Measurements from ENCODE around the gene CLIP2.

The CLIP2 gene

DNA sequence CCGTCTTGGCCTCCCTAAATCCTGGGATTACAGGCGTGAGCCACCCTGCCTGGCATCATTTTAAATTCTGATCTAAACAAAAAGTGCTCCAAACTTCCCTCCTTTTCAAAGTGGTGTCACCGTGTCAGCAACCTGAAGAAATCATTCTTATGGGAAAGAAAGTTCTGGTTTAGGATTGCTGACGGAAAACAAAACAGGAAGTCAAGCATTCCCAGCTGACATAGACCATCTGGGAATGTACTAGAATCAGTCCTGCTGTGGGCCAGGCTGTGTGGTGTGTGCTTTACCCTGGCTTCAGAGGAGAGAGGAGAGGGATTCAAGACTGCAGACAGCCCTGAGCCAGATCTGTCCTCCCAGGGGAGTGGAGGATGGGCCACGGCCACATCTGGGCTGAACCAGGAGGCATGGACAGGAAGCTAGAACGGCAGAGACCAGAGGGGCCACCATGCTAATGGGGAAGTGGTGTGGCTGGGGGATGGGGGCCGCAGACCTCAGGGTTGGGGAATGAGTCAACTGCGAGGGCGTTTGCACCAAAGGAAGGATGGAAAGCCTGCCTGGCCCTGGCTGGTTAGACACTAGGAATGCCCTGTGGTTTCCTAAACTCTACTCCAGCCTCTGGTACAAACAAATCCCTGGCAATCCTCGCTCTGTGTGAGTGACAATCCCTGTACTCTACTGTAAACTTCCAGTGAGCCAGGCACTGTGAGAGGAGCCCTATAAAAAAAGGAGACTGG is 16.7 kb upstream of the CLIP2 start:
- no peak for DNase-seq

DNA sequence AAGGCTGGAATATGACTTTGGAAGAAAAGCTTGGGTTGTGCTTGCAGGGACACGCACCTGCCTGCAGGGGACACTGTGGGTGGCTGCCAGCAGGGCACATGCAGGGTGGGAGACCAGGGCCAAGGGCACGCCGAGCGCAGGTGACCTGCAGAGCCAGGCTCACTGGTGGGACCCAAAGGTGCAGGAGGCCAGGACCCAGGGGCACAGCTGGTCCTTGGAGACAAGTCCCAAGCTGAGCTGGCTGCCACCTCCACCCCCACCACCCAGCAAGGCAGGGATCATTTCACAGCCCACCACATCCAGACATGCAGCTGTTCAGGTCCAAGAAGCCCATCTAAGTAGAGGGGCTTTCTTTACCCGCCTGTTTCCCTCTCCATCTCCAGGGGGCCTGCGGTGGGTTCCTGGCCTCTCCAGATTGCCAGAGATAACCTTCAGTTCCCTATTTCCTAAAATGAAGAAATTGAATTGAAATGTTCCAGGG is 13.8 kb upstream of the CLIP2 start:
- DNase-seq: no peak

DNA sequence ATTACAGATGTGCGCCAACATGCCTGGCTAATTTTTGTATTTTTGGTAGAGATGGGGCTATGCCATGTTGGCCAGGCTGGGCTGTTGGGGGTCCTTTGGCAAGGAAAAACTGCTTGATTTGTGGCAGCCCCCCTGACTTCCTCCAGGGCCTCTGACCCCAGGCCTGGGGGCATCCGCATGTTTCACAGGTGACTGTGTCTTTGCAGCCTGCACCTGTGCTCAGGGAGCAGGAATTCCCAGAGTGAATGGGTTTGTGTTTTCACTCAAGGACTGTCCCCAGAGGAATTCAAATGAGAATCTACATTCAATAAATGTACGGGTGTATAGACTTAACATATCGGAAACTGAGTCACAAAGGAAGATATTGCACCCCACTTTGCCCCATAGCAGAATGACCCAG is 11.6 kb upstream of the CLIP2 start:
- no peak for DNase-seq

DNA sequence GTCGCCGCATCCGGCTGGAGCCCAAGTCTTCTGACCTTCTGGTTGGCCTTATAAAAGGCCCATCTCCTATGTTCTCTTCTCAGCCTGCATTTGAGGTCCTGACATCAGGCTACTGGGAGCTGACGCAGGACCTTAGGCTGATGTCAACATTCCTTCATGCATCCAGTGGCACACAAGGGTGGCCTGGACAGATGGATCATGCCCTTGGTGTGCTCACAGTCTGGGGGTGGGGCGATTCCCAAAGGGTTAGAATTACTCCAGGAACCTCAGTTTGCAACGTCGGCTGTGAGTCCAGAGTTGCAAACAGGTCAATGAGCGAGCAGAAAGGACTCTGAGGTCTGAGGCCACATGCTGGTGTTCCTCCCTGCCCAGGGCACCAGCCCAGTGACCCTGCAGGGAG is 8.2 kb upstream of the CLIP2 start:
- no peak for DNase-seq

DNA sequence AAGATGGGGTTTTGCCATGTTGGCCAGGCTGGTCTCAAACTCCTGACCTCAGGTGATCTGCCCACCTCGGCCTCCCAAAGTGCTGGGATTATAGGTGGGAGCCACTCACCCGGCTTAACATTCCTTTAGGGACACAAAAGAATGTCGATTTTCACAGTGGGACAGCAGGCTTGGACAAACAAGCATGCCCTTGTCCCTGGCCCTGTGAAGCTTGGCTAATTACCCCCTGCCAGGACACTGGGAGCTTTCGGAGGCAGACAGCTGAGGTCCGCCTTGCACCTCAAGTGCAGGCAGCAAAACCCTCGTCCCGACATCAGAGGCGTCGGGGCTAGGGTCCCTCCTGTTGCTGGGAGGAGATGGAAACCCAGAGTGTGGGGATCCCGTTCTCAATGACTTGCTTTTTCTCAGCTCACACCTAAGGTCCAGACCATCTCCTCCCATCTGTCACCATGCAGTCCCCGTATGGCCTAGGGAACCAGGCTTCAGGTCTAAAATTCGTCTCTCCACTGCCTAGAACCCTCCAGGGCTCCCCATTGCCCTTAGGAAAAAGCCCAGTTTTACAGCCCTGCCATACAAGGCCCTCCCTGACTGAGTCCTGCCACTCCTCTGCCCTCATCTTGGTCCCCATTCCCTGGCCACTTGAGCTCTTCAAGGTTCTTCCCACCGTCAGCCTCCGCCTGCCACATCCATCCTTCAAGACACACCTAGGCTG is 6.3 kb upstream of the CLIP2 start:
- DNase-seq: no peak

DNA sequence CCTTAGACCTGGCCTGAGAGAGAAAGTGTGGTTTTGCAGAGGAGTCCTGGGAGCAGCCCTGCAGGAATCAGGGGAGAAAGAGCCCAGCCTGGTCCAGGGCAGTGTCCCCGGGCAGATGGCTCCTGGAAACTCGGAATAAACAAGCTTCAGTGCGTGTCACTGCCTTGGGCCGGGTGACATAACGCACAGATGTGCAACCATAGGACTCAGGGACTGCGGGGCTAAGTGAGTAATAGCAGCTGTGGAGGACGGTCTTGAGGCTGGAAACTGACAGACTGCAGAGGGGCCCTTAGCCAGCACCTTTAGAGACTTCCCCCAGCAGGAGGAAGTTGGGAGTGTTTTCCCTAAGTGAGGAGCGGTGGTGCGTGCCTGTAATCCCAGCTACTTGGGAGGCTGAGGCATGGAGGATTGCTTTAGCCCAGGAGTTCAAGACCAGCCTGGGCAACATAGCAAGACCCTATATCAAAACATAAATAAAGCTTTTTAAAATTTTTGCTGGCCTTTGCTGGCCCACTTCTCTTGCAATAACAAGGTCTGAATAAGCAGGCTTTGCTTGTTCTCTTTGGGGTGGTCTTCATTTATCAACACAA is 5.3 kb upstream of the CLIP2 start:
- no peak for DNase-seq

DNA sequence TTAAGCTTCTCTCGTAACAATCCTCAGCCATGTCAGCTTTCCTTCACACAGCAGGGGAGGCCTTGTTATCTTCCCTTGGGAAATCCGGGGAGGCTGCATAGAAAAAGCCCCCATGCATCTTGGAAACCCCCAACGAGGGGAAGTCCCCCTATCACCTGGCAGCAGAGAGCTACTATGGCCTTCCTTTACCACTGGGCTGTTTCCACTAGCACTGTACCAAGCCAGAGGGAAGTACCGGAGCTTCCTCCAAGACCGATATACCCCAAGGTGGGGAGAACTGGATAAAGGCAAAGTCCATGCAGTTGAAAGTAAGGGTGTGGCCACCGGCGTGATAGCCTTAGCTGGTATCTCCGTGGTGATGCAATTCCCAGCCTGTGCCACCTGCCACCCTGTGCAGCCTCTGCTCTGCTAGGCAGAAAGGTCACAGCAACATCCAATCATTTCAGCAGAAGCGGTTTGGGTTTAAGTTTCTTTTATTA is 4.4 kb upstream of the CLIP2 start:
- DNase-seq: no peak

DNA sequence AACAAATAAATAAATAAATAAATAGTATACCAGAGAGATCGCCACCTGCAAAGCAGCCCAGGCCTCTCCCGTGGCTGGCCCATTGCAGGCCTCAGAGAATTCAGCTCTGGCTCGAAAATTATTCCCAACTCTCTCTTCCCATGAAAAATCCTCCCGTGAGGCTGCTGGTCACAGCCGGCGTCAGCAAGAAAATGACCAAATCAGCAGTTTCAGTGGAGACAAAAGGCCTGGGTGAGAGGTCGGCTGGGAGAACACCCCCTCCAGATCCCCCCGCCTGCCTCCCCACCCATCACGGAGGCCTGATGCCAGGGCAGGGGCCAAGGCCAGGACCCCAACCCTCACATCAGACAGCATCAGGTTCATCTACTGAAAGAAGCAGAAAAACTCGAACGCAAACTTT is 3.1 kb upstream of the CLIP2 start:
- DNase-seq: no peak

DNA sequence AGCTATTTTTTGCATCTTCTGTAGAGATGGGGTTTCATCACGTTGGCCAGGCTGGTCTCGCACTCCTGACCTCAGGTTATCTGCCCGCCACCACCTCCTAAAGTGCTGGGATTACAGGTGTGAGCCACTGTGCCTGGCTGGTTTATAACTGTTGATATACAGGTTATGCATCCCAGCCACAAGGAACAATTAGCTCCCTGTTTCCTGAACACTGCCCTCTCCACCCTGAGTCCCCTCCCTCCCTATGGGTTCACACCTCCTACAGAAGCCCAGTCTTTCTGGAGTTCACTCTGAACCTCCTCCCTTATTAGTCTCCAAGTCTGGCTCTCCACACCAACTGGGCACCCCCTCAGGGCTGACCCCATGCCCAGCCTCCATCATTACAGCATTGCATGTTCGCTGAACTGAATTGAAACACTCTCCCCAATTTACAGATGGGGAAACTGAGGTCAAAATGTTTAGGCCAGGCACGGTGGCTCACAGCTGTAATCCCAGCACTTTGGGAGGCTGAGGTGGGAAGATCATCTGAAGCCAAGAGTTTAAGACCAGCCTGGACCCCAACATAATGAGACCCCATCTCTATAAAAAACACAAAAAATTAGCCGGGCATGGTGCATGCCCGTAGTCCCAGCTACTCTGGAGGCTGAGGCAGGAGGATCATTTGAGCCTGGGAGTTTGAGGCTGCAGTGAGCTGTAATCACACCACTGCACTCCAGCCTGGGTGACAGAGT is 1.7 kb upstream of the CLIP2 start:
- no peak for DNase-seq

DNA sequence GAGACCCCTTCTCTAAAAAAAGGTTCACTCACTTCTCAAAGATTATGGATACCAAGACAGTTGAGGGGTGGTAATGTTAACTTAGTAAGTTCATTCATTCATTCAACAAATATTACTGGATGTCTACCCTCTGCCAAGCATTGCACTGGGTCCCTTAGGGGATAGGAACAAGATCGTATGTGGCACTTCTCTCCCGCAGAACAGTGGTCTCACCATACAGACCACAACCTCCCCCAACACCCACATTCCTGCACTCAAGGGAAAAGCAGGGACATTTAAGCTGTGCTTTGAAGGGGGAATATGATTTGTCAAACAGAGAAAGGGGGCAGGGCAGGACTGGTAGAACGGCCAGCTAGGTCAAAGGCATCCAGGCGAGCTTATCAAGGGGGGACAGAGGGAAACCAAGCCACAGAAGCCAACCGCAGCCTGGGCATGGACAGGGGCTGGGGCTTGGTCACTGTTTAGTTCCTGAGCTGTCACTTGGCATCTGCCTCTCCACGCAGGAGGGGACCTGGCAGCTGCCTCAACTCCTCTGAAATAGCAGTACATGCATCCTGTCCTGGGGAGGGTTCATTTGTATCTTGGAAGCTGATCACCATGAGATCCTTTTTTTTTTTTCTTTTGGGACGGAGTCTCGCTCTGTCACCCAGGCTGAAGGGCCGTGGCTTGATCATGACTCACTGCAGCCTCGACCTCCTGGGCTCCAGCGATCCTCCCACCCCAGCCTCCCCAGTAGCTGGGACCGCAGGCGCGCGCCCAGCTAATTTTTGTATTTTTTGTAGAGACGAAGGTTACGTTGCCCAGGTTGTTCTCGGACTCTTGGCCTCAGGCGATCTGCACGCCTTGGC is 949 bp upstream of the CLIP2 start:
- DNase-seq: no peak

DNA sequence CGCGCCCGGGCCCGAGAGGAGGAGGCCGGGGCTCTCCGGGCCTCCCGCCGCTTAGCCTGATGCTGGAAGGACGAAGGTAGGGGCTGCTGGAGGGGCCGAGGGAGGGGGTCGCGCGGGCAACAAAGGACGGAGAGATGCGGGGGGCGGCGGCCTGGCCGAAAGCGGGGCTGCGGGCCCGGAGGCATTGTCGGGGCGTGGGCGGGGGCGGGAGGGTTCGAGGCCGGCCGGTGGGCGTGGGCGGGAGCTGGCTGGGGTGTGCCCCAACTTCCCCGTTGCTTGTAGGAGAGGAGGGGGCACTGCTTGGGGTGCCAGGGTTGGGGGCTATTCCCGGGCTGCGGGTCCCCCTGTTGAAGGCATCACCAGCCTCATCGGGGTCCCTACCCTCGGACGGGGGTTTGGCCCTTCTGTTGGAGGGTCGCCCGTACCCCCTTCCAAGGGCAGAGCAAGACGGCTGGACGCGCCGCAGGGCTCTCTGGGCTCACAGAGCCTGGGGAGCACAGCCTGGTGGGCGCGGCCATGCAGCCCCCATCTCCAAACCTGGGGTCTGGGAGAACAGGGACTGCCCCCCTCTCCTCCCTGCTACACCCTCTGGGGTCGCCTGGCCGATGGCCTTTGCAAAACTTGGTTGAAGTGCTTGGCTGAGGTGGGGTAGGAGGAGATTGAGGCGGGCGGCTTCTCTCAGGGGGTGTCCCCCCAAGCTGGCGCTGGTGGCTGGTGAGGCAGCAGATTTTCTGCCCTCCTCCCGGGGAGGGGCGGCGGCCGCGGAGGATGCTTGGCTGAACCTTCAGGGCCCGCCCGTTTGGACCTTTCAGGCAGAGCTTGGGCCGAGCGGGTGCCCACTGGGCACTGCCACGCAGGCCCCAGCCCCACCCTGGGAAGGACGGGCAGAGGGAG is 699 bp downstream of the CLIP2 start:
- DNase-seq: no peak

DNA sequence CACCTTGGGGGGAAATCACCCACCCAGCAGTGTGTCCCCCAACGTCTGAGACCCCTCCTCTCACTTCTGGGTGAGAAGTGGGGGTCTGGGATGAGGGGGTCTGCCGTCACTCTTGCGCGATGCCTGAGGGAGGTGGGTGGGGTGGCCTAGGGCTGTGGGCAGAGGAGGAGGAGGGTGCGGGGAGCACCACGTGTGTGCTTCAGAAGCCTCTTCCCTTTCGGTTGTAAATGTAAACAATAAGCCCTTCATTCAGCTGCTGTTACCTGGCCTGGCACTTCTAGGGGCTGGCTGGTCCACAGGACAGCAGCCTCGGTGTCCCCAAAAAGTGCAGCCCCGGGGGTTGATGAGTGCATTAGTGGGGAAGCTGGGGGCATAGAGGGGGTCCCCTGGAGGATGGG is 1.3 kb downstream of the CLIP2 start:
- no peak for DNase-seq

DNA sequence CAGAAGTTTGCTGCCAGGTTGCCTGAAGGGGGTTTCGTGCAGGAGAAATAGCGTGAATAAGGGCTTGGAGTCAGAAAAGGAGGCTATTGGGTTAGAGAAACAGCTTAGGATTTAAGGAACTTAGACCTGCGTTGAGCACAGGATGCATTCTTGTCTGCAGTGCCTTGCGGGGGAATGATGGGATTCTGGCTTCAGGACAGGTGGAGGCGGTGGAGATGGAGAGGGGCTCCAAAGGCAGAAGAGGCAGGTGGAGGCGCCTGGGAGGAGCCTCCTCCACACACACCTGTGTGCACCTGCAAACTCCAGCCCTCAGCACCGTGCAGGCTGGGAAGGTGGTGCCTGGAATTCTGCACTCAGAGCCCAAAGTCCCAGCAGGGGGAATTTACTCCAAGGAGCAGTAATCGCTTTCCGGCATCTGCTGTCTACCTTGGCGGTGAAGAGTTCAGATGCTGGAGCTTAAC is 1.8 kb downstream of the CLIP2 start:
- DNase-seq: no peak

DNA sequence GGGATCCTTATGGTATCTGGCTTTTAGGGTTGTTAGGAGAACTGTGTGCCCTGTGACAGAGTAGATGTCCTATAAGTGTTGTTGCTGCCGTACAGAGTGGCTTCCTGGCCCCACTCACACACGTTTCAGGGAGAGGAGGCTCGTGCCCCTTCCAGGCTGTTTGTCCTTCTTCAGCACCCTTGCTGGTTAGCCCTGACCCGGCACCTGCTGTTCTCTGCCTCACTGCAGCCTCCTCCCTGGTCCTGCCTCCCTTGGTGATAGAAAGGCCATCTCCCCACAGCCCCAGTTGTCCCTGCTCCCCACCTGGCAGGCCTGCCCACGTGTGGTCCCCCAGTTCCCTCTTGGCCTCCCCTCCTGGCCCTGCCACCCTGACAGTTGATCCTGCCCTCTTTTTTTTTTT is 2.3 kb downstream of the CLIP2 start:
- DNase-seq: no peak

DNA sequence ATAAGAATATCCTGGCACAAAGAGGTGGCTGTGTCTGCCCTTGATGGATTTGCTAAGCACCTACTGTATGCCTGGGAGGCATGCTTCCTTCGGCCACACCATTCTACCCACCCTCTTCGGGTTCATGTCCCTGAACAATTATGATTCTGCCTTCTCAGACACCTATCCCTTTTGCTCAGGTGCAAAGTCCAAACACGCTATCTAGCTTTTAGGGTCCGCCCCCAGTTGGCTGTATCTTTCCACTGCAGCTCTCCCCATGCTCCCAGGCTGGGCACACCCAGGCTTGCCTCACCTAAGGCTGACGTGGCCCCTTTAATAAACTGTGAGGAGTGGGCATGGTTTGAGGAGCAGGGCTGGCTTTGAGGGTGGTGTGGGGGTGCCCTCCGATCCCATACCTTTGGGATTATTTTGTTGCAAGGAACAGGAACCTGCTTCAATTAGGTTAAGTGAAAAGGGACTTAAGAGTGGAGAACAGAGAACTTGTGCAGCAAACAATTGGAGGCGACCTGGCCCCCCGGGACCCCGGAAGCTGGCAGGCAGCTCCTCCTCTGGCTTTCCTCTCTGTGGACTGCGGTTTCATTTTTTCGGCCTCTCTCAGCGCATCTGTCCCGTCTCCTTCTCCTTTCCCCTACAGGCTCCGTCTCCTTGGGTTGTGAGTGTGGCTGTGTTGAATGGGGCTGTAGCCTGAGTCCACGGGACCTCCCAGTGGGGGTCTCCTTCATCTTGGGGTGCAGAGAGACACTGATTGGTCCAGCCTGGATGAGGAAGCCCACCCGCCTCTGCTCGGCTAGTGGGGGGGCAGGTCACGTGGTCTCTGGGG is 3.8 kb downstream of the CLIP2 start:
- DNase-seq: no peak

DNA sequence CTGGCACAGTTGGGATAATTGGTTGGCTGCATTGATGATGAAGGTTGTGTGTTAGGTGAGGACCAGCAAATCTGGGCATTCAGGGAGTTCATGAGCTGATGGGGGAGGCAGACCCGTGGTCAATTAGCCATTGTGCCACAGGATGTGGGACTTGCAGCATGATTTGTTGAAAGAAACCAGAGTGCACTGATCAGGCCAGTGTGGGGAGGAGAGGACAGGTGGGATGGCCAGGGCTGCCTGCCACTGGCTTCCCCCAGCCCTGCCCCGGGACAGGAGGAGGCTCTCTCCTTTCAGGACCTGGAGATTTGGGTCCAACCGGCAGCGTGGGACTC is 4.3 kb downstream of the CLIP2 start:
- no peak for DNase-seq

DNA sequence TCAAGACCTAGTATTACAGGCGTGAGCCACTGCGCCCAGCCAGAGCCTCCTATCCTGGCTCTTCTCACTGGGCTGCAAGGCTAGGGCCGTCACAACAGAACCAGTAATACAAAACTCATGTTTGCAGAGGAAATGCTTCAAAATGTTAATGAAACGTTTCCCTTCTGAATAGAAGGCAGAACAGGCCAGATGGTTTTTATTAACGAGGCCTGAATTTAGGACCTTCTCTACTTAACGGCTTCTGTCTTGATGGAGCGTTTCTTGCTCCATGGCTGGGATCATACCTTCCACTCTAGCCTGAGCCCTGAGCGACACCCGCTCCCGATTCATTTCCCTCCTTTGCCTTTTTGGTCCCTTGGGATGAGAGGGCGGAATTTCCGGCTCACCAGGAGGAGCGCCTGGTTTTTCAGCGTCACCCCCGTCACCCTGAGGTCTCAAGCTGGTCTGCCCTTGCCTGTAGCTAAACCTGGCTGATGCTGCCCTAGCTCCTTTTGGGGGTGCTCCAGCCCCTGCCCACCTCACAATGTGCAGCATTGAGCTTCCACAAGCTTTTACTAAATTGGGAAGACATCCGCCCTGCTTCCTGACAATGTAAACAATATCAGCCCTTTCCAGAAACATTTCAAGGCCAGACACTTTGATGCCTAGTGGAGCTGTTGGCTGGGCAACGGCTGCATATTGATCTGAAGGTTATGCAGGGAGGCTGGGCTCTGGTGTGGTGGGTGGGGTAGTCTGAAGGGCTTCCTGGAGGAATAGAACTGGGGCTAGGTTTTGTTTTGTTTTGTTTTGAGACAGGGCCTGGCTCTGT is 5.2 kb downstream of the CLIP2 start:
- no peak for DNase-seq

DNA sequence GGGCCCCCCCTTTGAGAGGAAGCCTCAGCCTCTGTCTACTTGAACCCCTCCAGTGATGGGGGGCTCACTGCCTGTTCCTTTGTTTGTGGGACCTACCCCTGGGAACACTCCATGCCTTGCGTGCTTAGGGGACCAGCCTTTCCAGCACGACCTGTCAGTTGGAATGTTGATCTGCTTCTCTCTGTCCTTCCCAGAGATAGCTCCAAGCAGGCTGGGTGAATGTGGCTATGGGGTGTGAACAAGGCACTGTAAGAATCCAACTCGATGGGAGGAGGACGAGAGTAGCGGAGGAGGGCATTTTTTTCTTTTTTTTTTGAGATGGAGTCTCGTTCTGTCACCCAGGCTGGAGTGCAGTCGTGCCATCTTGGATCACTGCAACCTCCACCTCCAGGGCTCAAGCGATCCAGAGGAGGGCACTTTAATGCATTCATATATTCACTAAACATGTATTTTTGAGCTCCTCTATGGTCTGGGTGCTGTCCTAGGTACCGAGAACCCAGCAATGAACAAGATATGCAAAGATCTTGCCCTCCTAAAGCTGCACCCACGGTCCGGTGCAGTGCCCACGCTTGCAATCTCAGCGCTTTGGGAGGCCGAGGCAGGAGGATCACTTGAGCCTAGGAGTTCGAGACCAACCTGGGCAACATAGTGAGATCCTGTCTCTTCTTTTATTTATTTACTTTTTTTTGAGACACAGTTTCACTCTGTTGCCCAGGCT is 8.5 kb downstream of the CLIP2 start:
- DNase-seq: no peak

DNA sequence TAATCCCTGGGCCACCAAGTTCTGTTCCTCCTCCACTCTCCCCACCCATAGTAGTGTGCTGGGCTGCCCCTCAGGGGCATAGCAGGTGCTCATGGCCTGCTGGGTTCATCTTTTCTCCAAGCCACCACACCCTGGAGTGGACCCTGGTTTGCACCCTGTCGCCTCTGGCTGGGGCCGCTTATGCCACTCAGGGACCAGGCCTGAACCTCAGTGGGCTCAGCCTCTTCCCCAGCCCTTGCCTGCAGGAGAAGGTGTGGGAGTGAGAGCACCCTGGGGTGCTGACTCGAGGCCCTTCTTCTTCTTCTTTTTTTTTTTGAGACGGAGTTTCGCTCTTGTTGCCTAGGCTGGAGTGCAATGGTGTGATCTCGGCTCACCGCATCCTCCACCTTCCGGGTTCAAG is 10.2 kb downstream of the CLIP2 start:
- DNase-seq: no peak

Measured in NCI-H446 (cell line).